ENCODE measurements around the gene CEP104. TPM values are rescaled to one million over a fixed set of nuclear protein-coding genes. Genes with fewer than 3 reads are reported as not detected.

Gene CEP104
- total and polyA plus RNA-seq, 8 donors, result 7.0 to 128 (median 28.7) TPM

- no peak for DNase-seq
- Histone ChIP-seq H3K9me3 (no peaks in the 10 kb centered on the region), H3K4me1 (no peaks in the 10 kb centered on the region), H3K36me3 (peaks cover 48 to 98% (median 88%) of the 10 kb centered on the region in 4 donors), H3K4me3 (no peak overlapping the region), H3K27me3 (no peaks in the 10 kb centered on the region), H3K27ac (no peak overlapping the region)
- WGBS, 5 donors, result 85 to 92% (median 88%) methylated on average over 6 of the region's 6 CpGs
- intact Hi-C loops (cut with DNase I; ENCODE audit: low total_unique reads), result no loop called here
- no peak for TF ChIP-seq EP300 (IDR thresholded peaks at IDR 0.05)
- no peak for TF ChIP-seq POLR2A (IDR thresholded peaks at IDR 0.05)
- TF ChIP-seq CTCF (IDR thresholded peaks at IDR 0.05), result no peak
Measured at GRCh38 chr1:3821004-3821403, 36.0 kb downstream of the CEP104 start.

- TF ChIP-seq POLR2A (IDR thresholded peaks at IDR 0.05) (no peak), POLR2AphosphoS5 (IDR thresholded peaks at IDR 0.05) (no peak), EP300 (IDR thresholded peaks at IDR 0.05) (no peak), CTCF (IDR thresholded peaks at IDR 0.05) (no peak)
- DNase-seq, result no peak
- WGBS, 5 donors, result 88 to 95% (median 94%) methylated on average over 8 of the region's 8 CpGs
- Histone ChIP-seq H3K4me1 (no peaks in the 10 kb centered on the region), H3K27ac (no peak overlapping the region), H3K36me3 (peaks cover 44 to 98% (median 88%) of the 10 kb centered on the region in 4 donors), H3K4me3 (no peak overlapping the region), H3K9me3 (no peaks in the 10 kb centered on the region), H3K27me3 (no peaks in the 10 kb centered on the region)
- intact Hi-C loops (cut with DNase I; ENCODE audit: low total_unique reads), result no loop called here
Measured at GRCh38 chr1:3820316-3820715, 36.7 kb downstream of the CEP104 start.

DNA sequence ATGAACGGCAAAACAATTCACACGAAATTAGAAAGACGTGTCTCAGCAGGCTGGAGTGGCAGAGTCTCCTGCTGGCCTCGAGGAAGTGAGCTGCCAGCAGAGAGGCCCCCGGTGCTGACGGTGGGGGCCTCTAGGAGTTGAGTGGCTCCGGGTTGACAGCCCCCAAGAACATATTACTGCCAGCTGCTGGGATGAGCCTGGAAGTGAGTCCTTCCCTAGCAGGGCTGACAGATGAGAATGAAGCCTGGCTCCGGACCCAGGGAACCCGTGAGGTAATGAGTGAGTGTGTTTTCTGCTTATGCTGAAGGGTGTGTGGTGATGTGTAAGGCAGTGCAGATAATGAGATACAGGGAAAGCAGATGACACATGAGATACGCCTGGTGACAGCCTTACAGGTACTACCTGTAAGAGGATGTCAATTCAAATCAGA, 37.2 kb downstream of the CEP104 start:
- Histone ChIP-seq H3K9me3 (no peaks in the 10 kb centered on the region), H3K27me3 (no peaks in the 10 kb centered on the region), H3K27ac (no peak overlapping the region), H3K4me3 (no peak overlapping the region), H3K4me1 (no peaks in the 10 kb centered on the region), H3K36me3 (peaks cover 46 to 98% (median 88%) of the 10 kb centered on the region in 4 donors)
- intact Hi-C loops (cut with DNase I; ENCODE audit: low total_unique reads), result no loop called here
- no peak for DNase-seq
- TF ChIP-seq POLR2A (IDR thresholded peaks at IDR 0.05) (no peak), EP300 (IDR thresholded peaks at IDR 0.05) (no peak), CTCF (IDR thresholded peaks at IDR 0.05) (no peak), POLR2AphosphoS5 (IDR thresholded peaks at IDR 0.05) (no peak)
- 74 to 85% (median 79%) methylated on average over 10 of the region's 10 CpGs for WGBS, 5 donors

DNA sequence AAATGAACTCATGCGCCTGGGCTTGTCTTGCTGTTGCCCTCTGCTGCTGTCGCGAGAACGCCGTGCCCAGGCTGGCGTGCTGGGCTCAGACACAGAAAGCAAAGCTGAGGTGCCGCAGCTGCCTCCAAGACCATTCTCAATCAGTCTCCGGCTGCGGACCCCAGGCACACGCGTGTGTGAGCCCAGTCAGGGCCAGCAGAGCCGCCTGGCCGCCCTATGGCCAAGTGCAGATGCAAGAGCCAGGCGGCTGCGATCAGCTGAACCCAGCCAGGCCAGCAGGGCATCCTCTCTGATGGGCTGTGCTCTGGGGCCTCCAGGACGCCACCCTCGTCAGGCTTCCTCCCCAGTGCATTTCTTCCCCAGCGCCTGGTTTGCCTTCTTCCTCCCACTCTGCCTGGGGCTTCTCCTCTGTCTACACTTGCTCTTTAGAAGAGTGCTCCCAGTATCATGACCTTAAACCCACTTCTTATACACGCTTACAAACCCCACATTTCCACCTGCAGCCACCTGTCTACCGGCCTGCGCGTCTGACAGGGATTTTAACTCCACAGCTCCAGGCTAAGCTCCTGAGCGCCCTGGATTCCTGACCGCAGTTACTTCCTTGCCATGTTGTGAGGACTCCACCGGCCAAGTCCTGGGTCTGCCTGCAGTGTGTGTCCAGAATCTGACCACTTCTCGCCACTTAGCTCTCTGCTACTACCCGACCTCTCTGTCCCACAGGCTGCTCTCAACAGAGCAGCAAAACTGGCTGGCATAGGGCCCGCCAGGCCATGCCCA, 39.0 kb downstream of the CEP104 start:
- WGBS, 5 donors, result 90 to 95% (median 94%) methylated on average over 26 to 28 of the region's 28 CpGs
- H3K27ac ChIP-seq, result no peak overlapping the region
- no peak for DNase-seq
- H3K4me1 ChIP-seq, result no peaks in the 10 kb centered on the region
- intact Hi-C loops (cut with DNase I; ENCODE audit: low total_unique reads), result no loop called here
- no peak for TF ChIP-seq POLR2AphosphoS5 (IDR thresholded peaks at IDR 0.05)
- no peak for TF ChIP-seq EP300 (IDR thresholded peaks at IDR 0.05)
- no peak for TF ChIP-seq CTCF (IDR thresholded peaks at IDR 0.05)
- no peak for TF ChIP-seq POLR2A (IDR thresholded peaks at IDR 0.05)
- peaks cover 40 to 96% (median 84%) of the 10 kb centered on the region in 4 donors for H3K36me3 ChIP-seq
- H3K27me3 ChIP-seq, result no peaks in the 10 kb centered on the region
- H3K9me3 ChIP-seq, result no peaks in the 10 kb centered on the region
- no peak overlapping the region for H3K4me3 ChIP-seq

All from stomach (tissue), 9 donors.